ENCODE measurements around the gene TRDMT1. TPM values are rescaled to one million over a fixed set of nuclear protein-coding genes. Genes with fewer than 3 reads are reported as not detected.

TRDMT1 gene
- total RNA-seq, 6 experiments from 2014 or later: 6.8 to 13.0 (median 8.6) TPM

GRCh38 chr10:17214526-17214925, 13.1 kb upstream of the TRDMT1 start:
- Mint-ChIP-seq H3K4me3 (peak overlapping the region; percentile 87), H3K27me3 (ENCODE audit: insufficient read depth) (peaks cover 4% of the 10 kb centered on the region; the same call in 1 of the 2 replicates), H3K36me3 (ENCODE audit: low read depth) (peaks cover 5% of the 10 kb centered on the region; the same call in 1 of the 2 replicates), H3K9me3 (no peaks in the 10 kb centered on the region), H3K4me1 (ENCODE audit: low read depth) (peaks cover 97% of the 10 kb centered on the region), H3K27ac (peak overlapping the region; percentile 100)
- no peak for DNase-seq
- no peak for TF ChIP-seq CTCF (IDR thresholded peaks at IDR 0.05)

- DNase-seq: peak; percentile 61
- no peaks in the 10 kb centered on the region for H3K9me3 Mint-ChIP-seq
- H3K36me3 Mint-ChIP-seq (ENCODE audit: low read depth): peaks cover 2% of the 10 kb centered on the region; the same call in 1 of the 2 replicates
- no peak for TF ChIP-seq CTCF (IDR thresholded peaks at IDR 0.05)
- peak overlapping the region; percentile 100 for H3K27ac Mint-ChIP-seq
- H3K4me3 Mint-ChIP-seq: peak overlapping the region; percentile 78
- peaks cover 97% of the 10 kb centered on the region for H3K4me1 Mint-ChIP-seq (ENCODE audit: low read depth)
- H3K27me3 Mint-ChIP-seq (ENCODE audit: insufficient read depth): peaks cover 4% of the 10 kb centered on the region; the same call in 1 of the 2 replicates
These were observed 12.3 kb upstream of the TRDMT1 start for GRCh38 chr10:17213646-17214349.

- H3K4me3 Mint-ChIP-seq: peak overlapping the region; percentile 78; the same call in 1 of the 2 replicates
- no peak for DNase-seq
- H3K4me1 Mint-ChIP-seq (ENCODE audit: low read depth): peaks cover 94% of the 10 kb centered on the region
- H3K9me3 Mint-ChIP-seq: no peaks in the 10 kb centered on the region
- peaks cover 4% of the 10 kb centered on the region; the same call in 1 of the 2 replicates for H3K27me3 Mint-ChIP-seq (ENCODE audit: insufficient read depth)
- no peak for TF ChIP-seq CTCF (IDR thresholded peaks at IDR 0.05)
- H3K36me3 Mint-ChIP-seq (ENCODE audit: low read depth): no peaks in the 10 kb centered on the region
- H3K27ac Mint-ChIP-seq: peak overlapping the region; percentile 100
These were observed 11.3 kb upstream of the TRDMT1 start for GRCh38 chr10:17212802-17213221.

GRCh38 chr10:17210361-17210760, 8.9 kb upstream of the TRDMT1 start:
- DNase-seq: no peak
- H3K27ac Mint-ChIP-seq: peak overlapping the region; percentile 63
- no peaks in the 10 kb centered on the region for H3K36me3 Mint-ChIP-seq (ENCODE audit: low read depth)
- peak overlapping the region; percentile 66 for H3K4me3 Mint-ChIP-seq
- H3K4me1 Mint-ChIP-seq (ENCODE audit: low read depth): peaks cover 93% of the 10 kb centered on the region
- TF ChIP-seq CTCF (IDR thresholded peaks at IDR 0.05): no peak
- H3K9me3 Mint-ChIP-seq: no peaks in the 10 kb centered on the region
- no peaks in the 10 kb centered on the region for H3K27me3 Mint-ChIP-seq (ENCODE audit: insufficient read depth)

GRCh38 chr10:17209881-17210280, 8.4 kb upstream of the TRDMT1 start:
- no peaks in the 10 kb centered on the region for H3K9me3 Mint-ChIP-seq
- H3K36me3 Mint-ChIP-seq (ENCODE audit: low read depth): no peaks in the 10 kb centered on the region
- DNase-seq: no peak
- H3K4me1 Mint-ChIP-seq (ENCODE audit: low read depth): peaks cover 91% of the 10 kb centered on the region
- H3K27me3 Mint-ChIP-seq (ENCODE audit: insufficient read depth): no peaks in the 10 kb centered on the region
- peak overlapping the region; percentile 66 for H3K4me3 Mint-ChIP-seq
- no peak for TF ChIP-seq CTCF (IDR thresholded peaks at IDR 0.05)
- peak overlapping the region; percentile 76 for H3K27ac Mint-ChIP-seq
